HepG2 (cell line): ENCODE measurements around the gene VTN. TPM values are rescaled to one million over a fixed set of nuclear protein-coding genes. Genes with fewer than 3 reads are reported as not detected.

Experiments used
- CC2D1A ChIP-seq: sonication (generic); formaldehyde crosslinking; IDR thresholded peaks from 2 replicates; pipeline ENCODE4 v1.8.1; 2023; ENCODE audit warnings: mild to moderate bottlenecking, missing genetic modification reagents
- DMAP1 ChIP-seq: IDR thresholded peaks from 2 replicates; pipeline ENCODE4 v1.6.1; 2016
- GTF2F1 ChIP-seq: fragments of 150-350 bp; IDR thresholded peaks from 2 replicates; pipeline ENCODE4 v1.6.1; 2014; ENCODE audit warnings: low read length
- LCORL ChIP-seq, 2 experiments: fragments of 450-650 bp in 1 of 2; sonication (generic) in 1 of 2; formaldehyde crosslinking in 1 of 2; IDR thresholded peaks; 2 replicates each; pipeline versions ENCODE4 v1.5.0 to v1.6.1; 2017 to 2020; ENCODE audit warnings: antibody characterized with exemption in 1 of 2, missing genetic modification reagents in 1 of 2
- MIXL1 ChIP-seq: IDR thresholded peaks from 2 replicates; pipeline ENCODE4 v1.6.1; 2016
- NFE2L2 ChIP-seq: fragments of 150-350 bp; IDR thresholded peaks from 2 replicates; pipeline ENCODE4 v1.6.1; 2014; ENCODE audit warnings: low read length
- NR2F6 ChIP-seq, 2 experiments: IDR thresholded peaks; 2 replicates each; pipeline ENCODE4 v1.6.1; 2016; ENCODE audit warnings: antibody characterized with exemption in 1 of 2, mild to moderate bottlenecking in 1 of 2
- PCBP1 ChIP-seq: fragments of 200-400 bp; formaldehyde crosslinking; IDR thresholded peaks from 2 replicates; pipeline ENCODE4 v1.6.1; 2017; ENCODE audit warnings: mild to moderate bottlenecking, low read depth, low read length, borderline replicate concordance
- TEAD3 ChIP-seq: optimal IDR thresholded peaks from 2 replicates; pipeline ENCODE3; 2016; ENCODE audit warnings: borderline replicate concordance
- TSC22D2 ChIP-seq: sonication (generic); formaldehyde crosslinking; IDR thresholded peaks from 2 replicates; pipeline ENCODE4 v1.5.1; 2020; ENCODE audit warnings: missing genetic modification reagents, mild to moderate bottlenecking, borderline replicate concordance
- ZBTB3 ChIP-seq: sonication (generic); formaldehyde crosslinking; IDR thresholded peaks from 2 replicates; pipeline ENCODE4 v1.4.0; 2020; ENCODE audit warnings: low read depth, mild to moderate bottlenecking, moderate library complexity, missing genetic modification reagents, borderline replicate concordance
- ZFP62 ChIP-seq: sonication (generic); formaldehyde crosslinking; IDR thresholded peaks from 2 replicates; pipeline ENCODE4 v1.4.0; 2020; ENCODE audit warnings: missing genetic modification reagents
- ZNF296 ChIP-seq: sonication (generic); formaldehyde crosslinking; conservative IDR thresholded peaks from 2 replicates; pipeline ENCODE4 v1.5.0; 2020; ENCODE audit warnings: mild to moderate bottlenecking, missing genetic modification reagents
- ZNF3 ChIP-seq: IDR thresholded peaks from 2 replicates; pipeline ENCODE4 v1.7.0; 2017; ENCODE audit warnings: inconsistent platforms
- ZNF337 ChIP-seq: sonication (generic); formaldehyde crosslinking; IDR thresholded peaks from 2 replicates; pipeline ENCODE4 v1.5.1; 2020; ENCODE audit warnings: missing genetic modification reagents, low read depth, mild to moderate bottlenecking, borderline replicate concordance
- ZNF33A ChIP-seq: sonication (generic); formaldehyde crosslinking; IDR thresholded peaks from 2 replicates; pipeline ENCODE4 v1.5.1; 2020; ENCODE audit warnings: missing genetic modification reagents, mild to moderate bottlenecking, moderate library complexity, borderline replicate concordance
- ZNF501 ChIP-seq: sonication (generic); formaldehyde crosslinking; IDR thresholded peaks from 2 replicates; pipeline ENCODE4 v1.5.1; 2020; ENCODE audit warnings: mild to moderate bottlenecking, moderate library complexity, missing genetic modification reagents
- ZNF572 ChIP-seq: sonication (generic); formaldehyde crosslinking; IDR thresholded peaks from 2 replicates; pipeline ENCODE4 v1.5.1; 2020; ENCODE audit warnings: mild to moderate bottlenecking, missing genetic modification reagents
- ZNF614 ChIP-seq: IDR thresholded peaks from 2 replicates; pipeline ENCODE4 v1.6.1; 2018; ENCODE audit warnings: missing biosample characterization, missing genetic modification reagents, inconsistent platforms, borderline replicate concordance
- ZNF883 ChIP-seq: sonication (generic); formaldehyde crosslinking; IDR thresholded peaks from 2 replicates; pipeline ENCODE4 v1.5.1; 2020; ENCODE audit warnings: mild to moderate bottlenecking, missing genetic modification reagents; ENCODE audit errors: not compliant biosample characterization
- ZSCAN12 ChIP-seq: sonication (generic); formaldehyde crosslinking; IDR thresholded peaks from 2 replicates; pipeline ENCODE4 v1.9.0; 2021; ENCODE audit warnings: mild to moderate bottlenecking, missing genetic modification reagents
- polyA plus RNA-seq, 8 experiments: library from polyadenylated mRNA; depleted of rRNA in 3 of 8; stranded (reverse) in 7 of 8; unstranded in 1 of 8; fragments of >200 nt; fragmentation: Illumina TruSeq in 4 of 8; extraction: Trizol in 4 of 8; gene quantifications; 2 replicates each; pipeline versions ENCODE4 v1.2.1 to v1.2.3, GENCODE V29; 2011 to 2016; ENCODE audit warnings: low read depth in 4 of 8, missing spikeins in 1 of 8, mixed read lengths in 1 of 8; ENCODE audit not compliant: insufficient read depth in 1 of 8
- total RNA-seq, 5 experiments: library from RNA; depleted of rRNA; stranded (reverse); fragments of >200 nt; fragmentation: Illumina TruSeq; extraction: Trizol; gene quantifications; 2 replicates each; pipeline ENCODE4 v1.2.3, GENCODE V29; 2016; ENCODE audit warnings: low read depth in 1 of 5
- TF ChIP-seq, protein P1 (sequence below): sonication (generic); formaldehyde crosslinking; IDR thresholded peaks from 2 replicates; pipeline ENCODE4 v1.5.0; 2020; ENCODE audit warnings: missing genetic modification reagents, mild to moderate bottlenecking, borderline replicate concordance
- TF ChIP-seq, protein P2 (sequence below): sonication (generic); formaldehyde crosslinking; conservative IDR thresholded peaks from 2 replicates; pipeline ENCODE4 v1.8.1; 2023; ENCODE audit warnings: missing genetic modification reagents
- TF ChIP-seq, protein P3 (sequence below): sonication (generic); formaldehyde crosslinking; IDR thresholded peaks from 2 replicates; pipeline ENCODE4 v1.4.0; 2020; ENCODE audit warnings: mild to moderate bottlenecking, missing genetic modification reagents
- TF ChIP-seq, protein P4 (sequence below): sonication (generic); formaldehyde crosslinking; IDR thresholded peaks from 2 replicates; pipeline ENCODE4 v1.4.0; 2020; ENCODE audit warnings: mild to moderate bottlenecking, missing genetic modification reagents
- TF ChIP-seq, protein P5 (sequence below): sonication (generic); formaldehyde crosslinking; IDR thresholded peaks from 2 replicates; pipeline ENCODE4 v1.5.0; 2020; ENCODE audit warnings: missing genetic modification reagents

Gene VTN
- total and polyA plus RNA-seq, 2 of the 13 experiments (the other 11 are each of a cell fraction or from before 2014, with no cell fraction given) = 108 to 131 TPM

DNA sequence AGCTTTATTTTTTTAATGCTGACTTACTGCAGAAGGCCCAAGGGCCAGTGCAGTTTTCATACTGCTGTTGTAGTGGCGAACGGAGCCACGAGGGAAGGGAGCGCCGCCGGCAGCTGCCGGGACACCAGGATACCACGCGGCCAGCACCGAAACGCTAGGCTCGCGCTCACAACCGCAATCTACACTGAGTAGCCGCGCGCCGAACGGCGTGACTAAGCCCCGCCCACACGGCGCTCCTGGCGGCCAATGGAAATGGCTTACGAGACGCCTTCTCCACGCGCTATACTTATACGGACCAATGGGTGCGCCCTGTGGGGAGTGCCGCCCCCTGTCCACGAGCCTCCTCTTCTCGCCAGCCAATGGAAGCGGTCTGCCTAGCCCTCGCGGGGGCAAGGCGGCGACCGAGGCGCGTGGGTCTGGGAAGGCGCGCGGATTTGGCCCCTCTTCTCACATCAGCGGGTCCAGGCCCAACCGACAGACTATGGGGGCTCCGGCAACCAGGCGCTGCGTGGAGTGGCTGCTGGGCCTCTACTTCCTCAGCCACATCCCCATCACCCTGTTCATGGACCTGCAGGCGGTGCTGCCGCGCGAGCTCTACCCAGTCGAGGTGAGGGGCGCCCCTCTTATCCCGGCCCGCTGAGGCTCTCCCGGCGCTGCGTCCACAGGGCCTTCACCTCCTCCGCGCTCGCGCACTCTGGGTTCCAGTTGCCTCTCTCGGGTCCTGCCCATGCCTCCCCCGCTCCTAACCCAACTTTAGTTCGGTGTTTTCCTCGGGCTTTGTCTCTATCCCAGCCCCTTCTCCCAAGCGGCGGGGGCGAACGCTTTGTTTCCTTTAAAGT, 51.1 kb downstream of the VTN start, which contains the start of gene TMEM97 (continued):
- TF ChIP-seq, protein P1, sequence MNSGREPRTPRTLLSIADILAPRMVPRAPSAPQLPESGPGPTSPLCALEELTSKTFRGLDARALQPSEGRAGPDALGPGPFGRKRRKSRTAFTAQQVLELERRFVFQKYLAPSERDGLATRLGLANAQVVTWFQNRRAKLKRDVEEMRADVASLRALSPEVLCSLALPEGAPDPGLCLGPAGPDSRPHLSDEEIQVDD (CRISPR knock-in tag) = no peak
- peak; percentile 55; the same call in 1 of the 2 replicates for TF ChIP-seq ZSCAN12 (CRISPR knock-in tag)
- TF ChIP-seq NFE2L2 = no peak
- TF ChIP-seq ZBTB3 (CRISPR knock-in tag) = no peak
- no peak for TF ChIP-seq LCORL (IDR thresholded peaks at IDR 0.05)
- TF ChIP-seq LCORL (CRISPR knock-in tag; IDR thresholded peaks at IDR 0.05) = peak; percentile 49
- TF ChIP-seq, protein P2, sequence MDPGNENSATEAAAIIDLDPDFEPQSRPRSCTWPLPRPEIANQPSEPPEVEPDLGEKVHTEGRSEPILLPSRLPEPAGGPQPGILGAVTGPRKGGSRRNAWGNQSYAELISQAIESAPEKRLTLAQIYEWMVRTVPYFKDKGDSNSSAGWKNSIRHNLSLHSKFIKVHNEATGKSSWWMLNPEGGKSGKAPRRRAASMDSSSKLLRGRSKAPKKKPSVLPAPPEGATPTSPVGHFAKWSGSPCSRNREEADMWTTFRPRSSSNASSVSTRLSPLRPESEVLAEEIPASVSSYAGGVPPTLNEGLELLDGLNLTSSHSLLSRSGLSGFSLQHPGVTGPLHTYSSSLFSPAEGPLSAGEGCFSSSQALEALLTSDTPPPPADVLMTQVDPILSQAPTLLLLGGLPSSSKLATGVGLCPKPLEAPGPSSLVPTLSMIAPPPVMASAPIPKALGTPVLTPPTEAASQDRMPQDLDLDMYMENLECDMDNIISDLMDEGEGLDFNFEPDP (CRISPR knock-in tag) = peak; percentile 63; the same call in 1 of the 2 replicates
- peak; percentile 52; the same call in 1 of the 2 replicates for TF ChIP-seq ZNF501 (CRISPR knock-in tag)
- peak; percentile 85 for TF ChIP-seq DMAP1
- TF ChIP-seq ZNF614 = no peak
- TF ChIP-seq, protein P3, sequence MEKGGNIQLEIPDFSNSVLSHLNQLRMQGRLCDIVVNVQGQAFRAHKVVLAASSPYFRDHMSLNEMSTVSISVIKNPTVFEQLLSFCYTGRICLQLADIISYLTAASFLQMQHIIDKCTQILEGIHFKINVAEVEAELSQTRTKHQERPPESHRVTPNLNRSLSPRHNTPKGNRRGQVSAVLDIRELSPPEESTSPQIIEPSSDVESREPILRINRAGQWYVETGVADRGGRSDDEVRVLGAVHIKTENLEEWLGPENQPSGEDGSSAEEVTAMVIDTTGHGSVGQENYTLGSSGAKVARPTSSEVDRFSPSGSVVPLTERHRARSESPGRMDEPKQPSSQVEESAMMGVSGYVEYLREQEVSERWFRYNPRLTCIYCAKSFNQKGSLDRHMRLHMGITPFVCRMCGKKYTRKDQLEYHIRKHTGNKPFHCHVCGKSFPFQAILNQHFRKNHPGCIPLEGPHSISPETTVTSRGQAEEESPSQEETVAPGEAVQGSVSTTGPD (CRISPR knock-in tag) = no peak
- TF ChIP-seq, protein P4, sequence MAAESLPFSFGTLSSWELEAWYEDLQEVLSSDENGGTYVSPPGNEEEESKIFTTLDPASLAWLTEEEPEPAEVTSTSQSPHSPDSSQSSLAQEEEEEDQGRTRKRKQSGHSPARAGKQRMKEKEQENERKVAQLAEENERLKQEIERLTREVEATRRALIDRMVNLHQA (CRISPR knock-in tag) = no peak
- TF ChIP-seq ZNF296 (CRISPR knock-in tag) = peak; percentile 71; the same call in 1 of the 2 replicates
- no peak for TF ChIP-seq ZFP62 (CRISPR knock-in tag)
- no peak for TF ChIP-seq TSC22D2 (CRISPR knock-in tag)
- no peak for TF ChIP-seq TEAD3 (CRISPR knock-in tag)
- TF ChIP-seq ZNF33A (CRISPR knock-in tag) = no peak
- no peak for TF ChIP-seq NR2F6 (IDR thresholded peaks at IDR 0.05)
- TF ChIP-seq NR2F6 (CRISPR knock-in tag; IDR thresholded peaks at IDR 0.05) = no peak
- TF ChIP-seq ZNF883 (CRISPR knock-in tag) = no peak
- peak; percentile 24; the same call in 1 of the 2 replicates for TF ChIP-seq ZNF337 (CRISPR knock-in tag)
- no peak for TF ChIP-seq MIXL1 (CRISPR knock-in tag)
- TF ChIP-seq GTF2F1 = no peak
- no peak for TF ChIP-seq CC2D1A (CRISPR knock-in tag)
- TF ChIP-seq PCBP1 = no peak
- TF ChIP-seq, protein P5, sequence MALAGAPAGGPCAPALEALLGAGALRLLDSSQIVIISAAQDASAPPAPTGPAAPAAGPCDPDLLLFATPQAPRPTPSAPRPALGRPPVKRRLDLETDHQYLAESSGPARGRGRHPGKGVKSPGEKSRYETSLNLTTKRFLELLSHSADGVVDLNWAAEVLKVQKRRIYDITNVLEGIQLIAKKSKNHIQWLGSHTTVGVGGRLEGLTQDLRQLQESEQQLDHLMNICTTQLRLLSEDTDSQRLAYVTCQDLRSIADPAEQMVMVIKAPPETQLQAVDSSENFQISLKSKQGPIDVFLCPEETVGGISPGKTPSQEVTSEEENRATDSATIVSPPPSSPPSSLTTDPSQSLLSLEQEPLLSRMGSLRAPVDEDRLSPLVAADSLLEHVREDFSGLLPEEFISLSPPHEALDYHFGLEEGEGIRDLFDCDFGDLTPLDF = peak; percentile 92
- TF ChIP-seq ZNF3 = no peak
- TF ChIP-seq ZNF572 = no peak
